ENCODE measurements around the gene AQP10. TPM values are rescaled to one million over a fixed set of nuclear protein-coding genes. Genes with fewer than 3 reads are reported as not detected.
A peak's percentile ranks its signal among the peaks of the same experiment; 100 is the strongest.
"Not testable (repeated sequence)": the region's sequence is repeated elsewhere in the genome, so short reads cannot be mapped to it uniquely, and the experiment has no call there.

Gene AQP10
- total RNA-seq, 1 donor from 2014 or later = not detected

DNA sequence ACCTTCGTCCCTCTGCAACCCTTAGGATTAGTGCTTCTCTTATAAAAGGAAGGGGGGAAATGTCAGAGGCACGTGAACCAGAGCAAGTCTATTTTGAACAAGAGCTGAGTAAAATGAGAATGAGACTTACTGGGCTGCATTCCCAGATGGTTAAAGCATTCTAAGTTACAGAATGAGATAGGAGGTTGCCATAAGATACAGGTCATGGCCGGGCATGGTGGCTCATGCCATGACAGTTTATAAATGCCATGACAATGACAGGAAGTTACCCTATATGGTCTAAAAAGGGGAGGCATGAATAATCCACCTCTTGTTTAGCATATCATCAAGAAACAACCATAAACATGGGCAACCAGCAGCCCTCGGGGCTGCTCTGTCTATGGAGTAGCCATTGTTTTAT lies 2.5 kb upstream of the AQP10 start:
- no peak overlapping the region for H3K4me3 ChIP-seq
- DNase-seq (ENCODE audit: low spot score in 2 of 2) = no peak
- no peaks in the 10 kb centered on the region for H3K36me3 ChIP-seq
- intact Hi-C loops (cut with DNase I) = no loop called here
- no peaks in the 10 kb centered on the region for H3K27me3 ChIP-seq
- no peak overlapping the region for H3K27ac ChIP-seq
- H3K4me1 ChIP-seq = no peaks in the 10 kb centered on the region
- H3K9me3 ChIP-seq = no peaks in the 10 kb centered on the region
- TF ChIP-seq, protein P1, sequence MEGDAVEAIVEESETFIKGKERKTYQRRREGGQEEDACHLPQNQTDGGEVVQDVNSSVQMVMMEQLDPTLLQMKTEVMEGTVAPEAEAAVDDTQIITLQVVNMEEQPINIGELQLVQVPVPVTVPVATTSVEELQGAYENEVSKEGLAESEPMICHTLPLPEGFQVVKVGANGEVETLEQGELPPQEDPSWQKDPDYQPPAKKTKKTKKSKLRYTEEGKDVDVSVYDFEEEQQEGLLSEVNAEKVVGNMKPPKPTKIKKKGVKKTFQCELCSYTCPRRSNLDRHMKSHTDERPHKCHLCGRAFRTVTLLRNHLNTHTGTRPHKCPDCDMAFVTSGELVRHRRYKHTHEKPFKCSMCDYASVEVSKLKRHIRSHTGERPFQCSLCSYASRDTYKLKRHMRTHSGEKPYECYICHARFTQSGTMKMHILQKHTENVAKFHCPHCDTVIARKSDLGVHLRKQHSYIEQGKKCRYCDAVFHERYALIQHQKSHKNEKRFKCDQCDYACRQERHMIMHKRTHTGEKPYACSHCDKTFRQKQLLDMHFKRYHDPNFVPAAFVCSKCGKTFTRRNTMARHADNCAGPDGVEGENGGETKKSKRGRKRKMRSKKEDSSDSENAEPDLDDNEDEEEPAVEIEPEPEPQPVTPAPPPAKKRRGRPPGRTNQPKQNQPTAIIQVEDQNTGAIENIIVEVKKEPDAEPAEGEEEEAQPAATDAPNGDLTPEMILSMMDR (IDR thresholded peaks at IDR 0.05) = no peak

DNA sequence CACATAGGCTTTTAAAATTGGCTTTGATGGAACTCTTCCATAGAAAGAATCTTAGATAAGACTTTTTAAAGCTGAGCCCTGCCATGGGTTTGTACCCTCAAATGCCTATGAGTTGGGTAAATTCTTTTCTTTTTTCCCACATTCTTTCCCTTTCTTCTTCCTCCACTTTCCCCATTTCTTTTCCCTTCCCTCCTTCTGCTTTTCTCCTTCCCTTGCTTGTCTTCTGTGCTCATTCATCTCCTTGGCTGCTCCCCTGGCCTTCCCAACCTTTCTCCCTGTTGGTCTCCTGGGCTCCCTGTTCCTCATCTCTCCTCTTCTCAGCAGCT lies 679 bp downstream of the AQP10 start:
- H3K4me3 ChIP-seq; intact Hi-C loops (cut with DNase I); H3K4me1 ChIP-seq; H3K36me3 ChIP-seq; H3K27me3 ChIP-seq; H3K9me3 ChIP-seq; H3K27ac ChIP-seq; DNase-seq (ENCODE audit: low spot score in 2 of 2): not testable (repeated sequence)

DNA sequence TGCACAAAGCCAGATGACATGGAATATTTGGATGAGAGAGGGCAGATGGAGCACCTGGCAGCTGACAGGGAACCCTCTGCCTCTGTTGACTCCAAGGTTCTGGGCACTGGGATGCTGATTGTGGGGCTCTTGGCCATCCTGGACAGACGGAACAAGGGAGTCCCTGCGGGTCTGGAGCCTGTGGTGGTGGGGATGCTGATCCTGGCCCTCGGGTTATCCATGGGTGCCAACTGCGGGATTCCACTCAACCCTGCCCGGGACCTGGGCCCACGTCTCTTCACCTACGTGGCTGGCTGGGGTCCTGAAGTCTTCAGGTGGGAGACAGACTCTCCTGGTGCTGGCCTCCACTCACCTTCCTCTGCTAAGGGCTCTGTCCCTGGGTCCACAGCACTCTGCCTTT lies 2.6 kb downstream of the AQP10 start:
- Histone ChIP-seq H3K4me1 (peaks cover 12 to 15% of the 10 kb centered on the region in 2 donors), H3K27me3 (no peaks in the 10 kb centered on the region), H3K36me3 (no peaks in the 10 kb centered on the region), H3K9me3 (no peaks in the 10 kb centered on the region), H3K27ac (no peak overlapping the region), H3K4me3 (no peak overlapping the region)
- no peak for DNase-seq (ENCODE audit: low spot score in 2 of 2)
- TF ChIP-seq, protein P1 (IDR thresholded peaks at IDR 0.05) = no peak
- intact Hi-C loops (cut with DNase I) = no loop called here

DNA sequence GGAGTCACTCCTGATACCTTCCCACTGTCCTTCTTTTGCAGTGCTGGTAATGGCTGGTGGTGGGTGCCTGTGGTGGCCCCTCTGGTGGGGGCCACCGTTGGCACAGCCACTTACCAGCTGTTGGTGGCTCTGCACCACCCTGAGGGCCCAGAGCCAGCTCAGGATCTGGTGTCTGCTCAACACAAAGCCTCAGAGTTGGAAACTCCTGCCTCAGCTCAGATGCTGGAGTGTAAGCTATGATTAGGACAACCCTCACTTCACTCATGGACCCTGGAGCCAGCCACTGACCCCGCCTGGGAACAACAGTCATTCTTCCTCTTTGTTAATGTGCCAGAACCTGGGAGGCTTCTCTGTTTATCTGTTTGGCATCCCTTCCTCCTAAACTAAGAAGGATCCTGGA lies 3.3 kb downstream of the AQP10 start:
- TF ChIP-seq, protein P1 (IDR thresholded peaks at IDR 0.05) = no peak
- DNase-seq (ENCODE audit: low spot score in 2 of 2) = peak in 1 of 2 donors; percentile 65
- Histone ChIP-seq H3K9me3 (no peaks in the 10 kb centered on the region), H3K27me3 (no peaks in the 10 kb centered on the region), H3K36me3 (no peaks in the 10 kb centered on the region), H3K27ac (peak overlapping the region; percentile 95 to 97), H3K4me3 (peak overlapping the region in 1 of 2 donors; percentile 73), H3K4me1 (peaks cover 12 to 20% of the 10 kb centered on the region in 2 donors)
- intact Hi-C loops (cut with DNase I) = loop anchor here (1.0 to 2.0 kb wide), 3 partner anchors 11 to 81 kb away; partner anchors contain the start of genes HAX1 and IL6R

DNA sequence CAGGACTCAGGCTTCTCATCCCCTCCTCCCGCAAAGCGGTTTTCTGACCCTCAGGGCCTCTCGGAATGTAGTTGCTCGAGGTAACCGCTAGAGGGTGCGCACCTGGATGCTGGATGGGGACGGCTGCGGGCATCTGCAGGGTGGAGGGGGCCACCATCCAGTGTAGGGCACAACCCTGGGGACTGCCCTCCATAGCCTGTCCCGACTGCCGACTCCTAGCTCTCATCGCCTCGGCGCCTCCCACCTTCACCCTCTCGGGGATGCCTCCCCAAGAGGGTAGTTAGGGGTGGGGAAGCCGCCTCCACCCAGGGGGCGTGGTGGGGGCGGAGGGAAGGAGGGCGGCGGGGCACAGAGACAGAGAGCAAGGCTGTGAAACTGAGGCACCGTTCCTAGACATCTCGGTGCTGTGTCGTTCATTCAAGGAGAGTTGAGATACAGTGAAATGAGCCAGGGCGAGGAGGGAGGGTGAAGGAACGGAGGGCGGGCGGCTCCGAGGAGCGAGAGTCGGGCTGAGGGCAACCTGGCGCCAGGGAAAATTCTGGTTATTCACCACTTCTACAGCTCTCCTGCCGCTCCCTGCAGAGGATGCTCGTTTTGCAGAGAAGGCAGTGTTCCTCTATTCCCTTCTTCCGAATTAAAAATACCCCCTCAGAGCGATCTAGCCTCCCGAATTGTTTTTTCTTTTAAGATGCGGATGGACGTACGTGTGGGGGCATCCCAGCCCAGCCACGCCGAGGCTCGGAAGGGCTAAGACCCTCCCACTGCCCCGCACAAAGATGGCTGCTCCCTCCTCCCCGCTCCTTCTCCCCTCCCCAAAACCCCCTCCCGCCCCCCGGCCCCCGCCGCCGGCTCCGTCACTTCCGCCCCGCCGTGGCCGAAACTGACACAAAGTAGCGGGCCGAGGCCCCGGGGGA lies 4.0 kb downstream of the AQP10 start, which contains the start of gene ATP8B2:
Gene ATP8B2, plus strand, starts transcription at position 857 of the 914 bp plus-strand sequence. CDS start 2,617 bp downstream, outside the sequence.
- intact Hi-C loops (cut with DNase I) = loop anchor here (1.0 to 5.0 kb wide), 4 partner anchors 10 to 677 kb away; partner anchors contain the start of genes HAX1, IL6R and ZBTB7B
- TF ChIP-seq, protein P1 (IDR thresholded peaks at IDR 0.05) = peak; percentile 89 to 96 (median 96)
- peak within 1 kb of the TSS; percentile 73 to 89 for H3K4me3 ChIP-seq

More for the DNA sequence above, 4.0 kb downstream of the AQP10 start, which contains the start of gene ATP8B2:
- peaks cover 12 to 24% of the 10 kb centered on the region in 2 donors for H3K4me1 ChIP-seq
- no peaks in the 10 kb centered on the region for H3K9me3 ChIP-seq
- DNase-seq (ENCODE audit: low spot score in 2 of 2) = peak in 1 of 2 donors; percentile 87
- peak within 1 kb of the TSS; percentile 95 to 97 for H3K27ac ChIP-seq
- peaks cover 0 to 5% of the 10 kb centered on the region in 2 donors for H3K36me3 ChIP-seq
- H3K27me3 ChIP-seq = no peaks in the 10 kb centered on the region
